SK-N-SH (cell line): ENCODE results near the gene KRT14. TPM values are rescaled to one million over a fixed set of nuclear protein-coding genes. Genes with fewer than 3 reads are reported as not detected.

ENCODE experiments used
- CTCF ChIA-PET: fragments of 300-600, 350-600 bp; formaldehyde crosslinking; extraction: SDS; loops from one replicate; lab custom pipeline; 2021; lab: Yijun Ruan, JAX
- POLR2A ChIA-PET: fragments of 350-600 bp; sonication (Branson Sonifier 250); formaldehyde crosslinking; extraction: SDS; loops from one replicate; lab custom pipeline; 2020; ENCODE audit warnings: antibody characterized with exemption, inconsistent platforms; lab: Yijun Ruan, JAX
- DNase-seq: peaks from one replicate; pipeline ENCODE4 v3.0.0; 2012
- H2AFZ ChIP-seq: fragments of 200-600 bp; sonication (generic); 2 replicates; pipeline ENCODE4 v1.8.1; 2016; ENCODE audit warnings: antibody characterized with exemption, mild to moderate bottlenecking, low read depth
- H3F3A ChIP-seq: fragments of 200-600 bp; sonication (generic); replicated peaks from 2 replicates; pipeline ENCODE3; 2016; ENCODE audit warnings: antibody characterized with exemption, mild to moderate bottlenecking; ENCODE audit not compliant: insufficient read depth
- H3K27ac ChIP-seq, 2 experiments: fragments of 200-500 bp in 1 of 2; fragments of 200-600 bp in 1 of 2; sonication (Bioruptor generic) in 1 of 2; sonication (generic), shearing (Covaris generic) in 1 of 2; 2 replicates each; pipeline versions ENCODE4 v1.5.1 to v1.6.1; 2014 to 2016; ENCODE audit warnings: low read depth in 2 of 2, inconsistent platforms in 1 of 2, low read length in 1 of 2, mild to moderate bottlenecking in 1 of 2, mixed read lengths in 1 of 2
- H3K27me3 ChIP-seq: fragments of 200-600 bp; sonication (generic), shearing (Covaris generic); 2 replicates; pipeline ENCODE4 v1.6.1; 2016; ENCODE audit warnings: mixed run types; ENCODE audit not compliant: insufficient read depth
- H3K36me3 ChIP-seq, 2 experiments: fragments of 200-500 bp in 1 of 2; fragments of 200-600 bp in 1 of 2; sonication (Bioruptor generic) in 1 of 2; sonication (generic) in 1 of 2; replicated peaks in 1 of 2; 2 replicates each; pipeline versions ENCODE3 to v1.5.1; 2014 to 2016; ENCODE audit warnings: low read length in 1 of 2, mild to moderate bottlenecking in 1 of 2; ENCODE audit not compliant: insufficient read depth in 2 of 2, control insufficient read depth in 1 of 2
- H3K4me1 ChIP-seq, 2 experiments: fragments of 200-500 bp in 1 of 2; fragments of 200-600 bp in 1 of 2; sonication (Bioruptor generic) in 1 of 2; sonication (generic), shearing (Covaris generic) in 1 of 2; 2 replicates each; pipeline versions ENCODE4 v1.5.1 to v1.6.1; 2014 to 2016; ENCODE audit warnings: low read depth in 1 of 2, low read length in 1 of 2, mixed run types in 1 of 2; ENCODE audit not compliant: insufficient read depth in 2 of 2, control insufficient read depth in 1 of 2
- H3K4me2 ChIP-seq: fragments of 200-600 bp; sonication (generic), shearing (Covaris generic); 2 replicates; pipeline ENCODE4 v1.6.1; 2017; ENCODE audit warnings: mixed run types
- H3K4me3 ChIP-seq, 2 experiments: fragments of 200-500 bp in 1 of 2; fragments of 200-600 bp in 1 of 2; sonication (Bioruptor generic) in 1 of 2; sonication (generic), shearing (Covaris generic) in 1 of 2; 2 replicates each; pipeline versions ENCODE4 v1.5.1 to v1.8.1; 2014 to 2016; ENCODE audit warnings: low read depth in 2 of 2, inconsistent platforms in 1 of 2, low read length in 1 of 2, mild to moderate bottlenecking in 1 of 2, mixed read lengths in 1 of 2, moderate library complexity in 1 of 2
- H3K79me2 ChIP-seq: fragments of 200-600 bp; sonication (generic); 2 replicates; pipeline ENCODE4 v1.8.1; 2017; ENCODE audit warnings: mild to moderate bottlenecking; ENCODE audit not compliant: insufficient read depth
- H3K9ac ChIP-seq: fragments of 200-600 bp; sonication (generic); 2 replicates; pipeline ENCODE4 v1.6.1; 2017; ENCODE audit warnings: mixed run types
- H3K9me2 ChIP-seq: fragments of 200-600 bp; sonication (generic); 2 replicates; pipeline ENCODE4 v1.6.1; 2017; ENCODE audit warnings: mixed run types
- H3K9me3 ChIP-seq: fragments of 200-600 bp; sonication (generic); 2 replicates; pipeline ENCODE4 v1.6.1; 2017; ENCODE audit warnings: mixed run types, mild to moderate bottlenecking, moderate library complexity
- H4K20me1 ChIP-seq: fragments of 200-600 bp; sonication (generic); 2 replicates; pipeline ENCODE4 v1.6.1; 2017; ENCODE audit warnings: mild to moderate bottlenecking, mixed run types; ENCODE audit not compliant: insufficient read depth
- CTCF ChIP-seq: fragments of 200-600 bp; sonication (generic); IDR thresholded peaks from 2 replicates; pipeline ENCODE4 v1.6.1; 2017; ENCODE audit warnings: antibody characterized with exemption, mild to moderate bottlenecking, moderate library complexity
- EZH2phosphoT487 ChIP-seq: fragments of 200-600 bp; sonication (generic); IDR thresholded peaks from 2 replicates; pipeline ENCODE4 v1.6.1; 2017; ENCODE audit warnings: low read depth, mixed run types, mild to moderate bottlenecking, antibody characterized with exemption, moderate library complexity, borderline replicate concordance
- GABPA ChIP-seq: IDR thresholded peaks from 2 replicates; pipeline ENCODE4 v1.4.0; 2012; ENCODE audit warnings: low read depth, mild to moderate bottlenecking
- IRF3 ChIP-seq: fragments of 150-350 bp; IDR thresholded peaks from 2 replicates; pipeline ENCODE4 v1.6.1; 2016; ENCODE audit warnings: mild to moderate bottlenecking, low read depth, low read length
- MAX ChIP-seq: IDR thresholded peaks from 2 replicates; pipeline ENCODE4 v1.4.0; 2012; ENCODE audit warnings: low read depth
- MEF2A ChIP-seq: IDR thresholded peaks from 2 replicates; pipeline ENCODE4 v1.4.0; 2012; ENCODE audit warnings: low read depth, borderline replicate concordance
- NFIC ChIP-seq: IDR thresholded peaks from 2 replicates; pipeline ENCODE4 v1.4.0; 2012; ENCODE audit warnings: borderline replicate concordance
- POLR2AphosphoS5 ChIP-seq: IDR thresholded peaks from 2 replicates; pipeline ENCODE4 v1.6.1; 2012; ENCODE audit warnings: low read depth, low read length
- RAD21 ChIP-seq: IDR thresholded peaks from 2 replicates; pipeline ENCODE4 v1.6.1; 2012; ENCODE audit warnings: mild to moderate bottlenecking, low read length
- RCOR1 ChIP-seq: fragments of 150-350 bp; IDR thresholded peaks from 2 replicates; pipeline ENCODE4 v1.6.1; 2017; ENCODE audit warnings: antibody characterized with exemption, low read length
- RFX5 ChIP-seq: IDR thresholded peaks from 2 replicates; pipeline ENCODE4 v1.6.1; 2012; ENCODE audit warnings: mild to moderate bottlenecking, improper control_type of control experiment, low read length
- TAF1 ChIP-seq: IDR thresholded peaks from 2 replicates; pipeline ENCODE4 v1.6.1; 2012; ENCODE audit warnings: low read depth, mild to moderate bottlenecking, low read length, moderate library complexity, borderline replicate concordance
- TCF12 ChIP-seq: IDR thresholded peaks from 2 replicates; pipeline ENCODE4 v1.4.0; 2012
- USF1 ChIP-seq: IDR thresholded peaks from 2 replicates; pipeline ENCODE4 v1.4.0; 2012; ENCODE audit warnings: low read depth, borderline replicate concordance
- YY1 ChIP-seq: IDR thresholded peaks from 2 replicates; pipeline ENCODE4 v1.4.0; 2012; ENCODE audit warnings: low read depth, mild to moderate bottlenecking
- WGBS: methylation state at CpG from one replicate; pipeline ENCODE4 v1.1.6; 2017; ENCODE audit warnings: low lambda C conversion rate; 5-methylcytosine and 5-hydroxymethylcytosine counted together
- polyA plus RNA-seq, 3 experiments: library from polyadenylated mRNA; depleted of rRNA; stranded (reverse); fragments of >200 nt; gene quantifications; 2 replicates each; pipeline ENCODE4 v1.2.3, GENCODE V29; 2012

KRT14 gene
- polyA plus RNA-seq, 1 of the 3 experiments (the other 2 are of a cell fraction): not detected

- H3K4me1 ChIP-seq: peaks cover 0 to 4% of the 10 kb centered on the region in 2 experiments; a peak in 1 of 4 replicates
- H3K9me2 ChIP-seq: no peaks in the 10 kb centered on the region
- H3K79me2 ChIP-seq: no peaks in the 10 kb centered on the region
- H3K27me3 ChIP-seq: peaks cover 28% of the 10 kb centered on the region
- H3K36me3 ChIP-seq: no peaks in the 10 kb centered on the region
- no peak overlapping the region for H3K27ac ChIP-seq
- ChIA-PET CTCF (interaction anchor here (1.1 to 7.6 kb wide), 5 partner anchors 11 to 71 kb away, joined by 3 to 50 read pairs (median 5); no protein-coding TSS in a partner anchor), POLR2A (no interaction called here)
- H2AFZ ChIP-seq: no peak overlapping the region
- no peaks in the 10 kb centered on the region for H3K9me3 ChIP-seq
- TF ChIP-seq IRF3 (no peak), RCOR1 (no peak), NFIC (no peak), YY1 (no peak), POLR2AphosphoS5 (no peak)
- no peak overlapping the region for H3K9ac ChIP-seq
- no peak overlapping the region for H3K4me3 ChIP-seq
- no peaks in the 10 kb centered on the region for H3F3A ChIP-seq
- 49% methylated on average over 8 of the region's 8 CpGs for WGBS
- H3K4me2 ChIP-seq: no peak overlapping the region
- no peak for DNase-seq
- H4K20me1 ChIP-seq: no peaks in the 10 kb centered on the region
These were observed 8.9 kb upstream of the KRT14 start for GRCh38 chr17:41595585-41595984.

- ChIA-PET CTCF (interaction anchor here (0.6 to 7.6 kb wide), 6 partner anchors 12 to 947 kb away, joined by 3 to 50 read pairs (median 4); partner anchors contain the start of gene SMARCE1), POLR2A (no interaction called here)
- Histone ChIP-seq H3K27ac (no peak overlapping the region), H2AFZ (no peak overlapping the region), H3K9ac (no peak overlapping the region), H3K36me3 (no peaks in the 10 kb centered on the region), H4K20me1 (no peaks in the 10 kb centered on the region), H3K4me2 (no peak overlapping the region), H3K79me2 (no peaks in the 10 kb centered on the region), H3K9me3 (no peaks in the 10 kb centered on the region), H3K4me3 (no peak overlapping the region), H3K27me3 (peaks cover 38% of the 10 kb centered on the region), H3K9me2 (no peaks in the 10 kb centered on the region), H3K4me1 (peaks cover 0 to 4% of the 10 kb centered on the region in 2 experiments; a peak in 1 of 4 replicates), H3F3A (no peaks in the 10 kb centered on the region)
- no peak for DNase-seq
- WGBS: 9% methylated on average over 3 of the region's 3 CpGs
- no peak for TF ChIP-seq RFX5
- no peak for TF ChIP-seq RAD21
- TF ChIP-seq MAX: no peak
- TF ChIP-seq TCF12: no peak
These were observed 7.7 kb upstream of the KRT14 start for GRCh38 chr17:41594363-41594915.

- Histone ChIP-seq H3K79me2 (no peaks in the 10 kb centered on the region), H3K4me3 (no peak overlapping the region), H4K20me1 (no peaks in the 10 kb centered on the region), H3K9me3 (no peaks in the 10 kb centered on the region), H3K27ac (no peak overlapping the region), H3K4me1 (peaks cover 0 to 4% of the 10 kb centered on the region in 2 experiments; a peak in 1 of 4 replicates), H3K9me2 (no peaks in the 10 kb centered on the region), H2AFZ (no peak overlapping the region), H3K27me3 (peaks cover 40% of the 10 kb centered on the region), H3F3A (no peaks in the 10 kb centered on the region), H3K4me2 (no peak overlapping the region), H3K9ac (no peak overlapping the region), H3K36me3 (no peaks in the 10 kb centered on the region)
- ChIA-PET CTCF (interaction anchor here (0.8 to 7.6 kb wide), 4 partner anchors 16 to 69 kb away, joined by 4 to 50 read pairs (median 8); no protein-coding TSS in a partner anchor), POLR2A (no interaction called here)
- 63% methylated on average over 3 of the region's 8 CpGs for WGBS
- no peak for DNase-seq
- TF ChIP-seq MEF2A (no peak), USF1 (no peak), GABPA (no peak), EZH2phosphoT487 (no peak), YY1 (no peak), RFX5 (no peak), CTCF (no peak), TAF1 (no peak)
These were observed 6.7 kb upstream of the KRT14 start for GRCh38 chr17:41593306-41593981.
